ENCODE measurements around the gene CNTN6. TPM values are rescaled to one million over a fixed set of nuclear protein-coding genes. Genes with fewer than 3 reads are reported as not detected.

The CNTN6 gene
- 10.3 TPM for total RNA-seq
- long read RNA-seq, full-length matches to known transcripts: 3 of 10 reads
- long read RNA-seq, partial matches to known transcripts: 1 of 10 reads
- long read RNA-seq, other reads (novel, unspliced or antisense): 6 of 10 reads

GRCh38 chr3:1092771-1093170, at the start of gene CNTN6:
TSS of gene CNTN6 (plus strand) at chr3:1093024. CDS start at chr3:1148009, 54,985 bp downstream.
- no peak for TF ChIP-seq CTCF (IDR thresholded peaks at IDR 0.05)
- peak in 1 of 2 donors; percentile 64 for ATAC-seq
- Histone ChIP-seq H3K9me3 (no peaks in the 10 kb centered on the region), H3K4me3 (peak within 1 kb of the TSS; percentile 32), H3K36me3 (no peaks in the 10 kb centered on the region), H3K27me3 (ENCODE audit: low read depth) (no peaks in the 10 kb centered on the region), H3K27ac (no peak within 1 kb of the TSS), H3K4me1 (no peaks in the 10 kb centered on the region)
- intact Hi-C loops (cut with DNase I): no loop called here
- DNase-seq: no peak

- ATAC-seq (no peak), DNase-seq (no peak)
- Histone ChIP-seq H3K27me3 (ENCODE audit: low read depth) (no peaks in the 10 kb centered on the region), H3K4me1 (no peaks in the 10 kb centered on the region), H3K36me3 (no peaks in the 10 kb centered on the region), H3K9me3 (no peaks in the 10 kb centered on the region), H3K27ac (no peak overlapping the region), H3K4me3 (no peak overlapping the region)
- intact Hi-C loops (cut with DNase I): no loop called here
- TF ChIP-seq CTCF (IDR thresholded peaks at IDR 0.05): no peak
Measured at GRCh38 chr3:1048558-1048957, 44.3 kb upstream of the CNTN6 start.

GRCh38 chr3:1055870-1056269, 37.0 kb upstream of the CNTN6 start:
- Histone ChIP-seq H3K4me3 (no peak overlapping the region), H3K36me3 (no peaks in the 10 kb centered on the region), H3K27me3 (ENCODE audit: low read depth) (no peaks in the 10 kb centered on the region), H3K27ac (no peak overlapping the region), H3K4me1 (no peaks in the 10 kb centered on the region), H3K9me3 (no peaks in the 10 kb centered on the region)
- TF ChIP-seq CTCF (IDR thresholded peaks at IDR 0.05): no peak
- DNase-seq (no peak), ATAC-seq (no peak)
- intact Hi-C loops (cut with DNase I): no loop called here

GRCh38 chr3:1056744-1057143, 36.1 kb upstream of the CNTN6 start:
- Histone ChIP-seq H3K27ac (no peak overlapping the region), H3K4me3 (no peak overlapping the region), H3K27me3 (ENCODE audit: low read depth) (no peaks in the 10 kb centered on the region), H3K36me3 (no peaks in the 10 kb centered on the region), H3K4me1 (no peaks in the 10 kb centered on the region), H3K9me3 (no peaks in the 10 kb centered on the region)
- ATAC-seq (no peak), DNase-seq (no peak)
- no peak for TF ChIP-seq CTCF (IDR thresholded peaks at IDR 0.05)
- intact Hi-C loops (cut with DNase I): no loop called here

- Histone ChIP-seq H3K27ac (no peak overlapping the region), H3K27me3 (ENCODE audit: low read depth) (no peaks in the 10 kb centered on the region), H3K4me1 (no peaks in the 10 kb centered on the region), H3K36me3 (no peaks in the 10 kb centered on the region), H3K4me3 (no peak overlapping the region), H3K9me3 (no peaks in the 10 kb centered on the region)
- intact Hi-C loops (cut with DNase I): no loop called here
- DNase-seq (no peak), ATAC-seq (no peak)
- TF ChIP-seq CTCF (IDR thresholded peaks at IDR 0.05): no peak
Measured at GRCh38 chr3:1057436-1057835, 35.4 kb upstream of the CNTN6 start.

GRCh38 chr3:1068985-1069384, 23.8 kb upstream of the CNTN6 start:
- no peaks in the 10 kb centered on the region for H3K9me3 ChIP-seq
- H3K36me3 ChIP-seq: no peaks in the 10 kb centered on the region
- no peaks in the 10 kb centered on the region for H3K27me3 ChIP-seq (ENCODE audit: low read depth)
- H3K4me3 ChIP-seq: no peak overlapping the region
- ATAC-seq (no peak), DNase-seq (no peak)
- H3K27ac ChIP-seq: no peak overlapping the region
- TF ChIP-seq CTCF (IDR thresholded peaks at IDR 0.05): no peak
- intact Hi-C loops (cut with DNase I): no loop called here
- H3K4me1 ChIP-seq: no peaks in the 10 kb centered on the region
